GM12874 (cell line): ENCODE measurements around the gene PREX1.

Source experiments
- CTCF ChIP-seq: IDR thresholded peaks from 2 replicates; pipeline ENCODE4 v1.5.1; 2011; ENCODE audit warnings: low read depth, mild to moderate bottlenecking, control low read depth, low read length, moderate library complexity; ENCODE audit not compliant: insufficient read depth

The PREX1 gene

GRCh38 chr20:48603819-48604405, 223.9 kb downstream of the PREX1 start:
- no peak for TF ChIP-seq CTCF

- TF ChIP-seq CTCF: no peak
Observed at GRCh38 chr20:48603116-48603818, 224.5 kb downstream of the PREX1 start.

GRCh38 chr20:48601798-48602197, 226.0 kb downstream of the PREX1 start:
- TF ChIP-seq CTCF: no peak

GRCh38 chr20:48600470-48600945, 227.3 kb downstream of the PREX1 start:
- TF ChIP-seq CTCF: no peak

GRCh38 chr20:48599748-48600469, 227.9 kb downstream of the PREX1 start:
- no peak for TF ChIP-seq CTCF

GRCh38 chr20:48599106-48599747, 228.6 kb downstream of the PREX1 start:
- no peak for TF ChIP-seq CTCF
